ENCODE data around the gene CST8.
"Not testable (repeated sequence)": the region's sequence is repeated elsewhere in the genome, so short reads cannot be mapped to it uniquely, and the experiment has no call there.

Gene CST8

GRCh38 chr20:23490817-23491216 is at the start of gene CST8:
CST8 (plus strand) TSS chr20:23491117; CDS start chr20:23491668, 551 bp downstream.
- no peak for DNase-seq

GRCh38 chr20:23441850-23442313 is 49.0 kb upstream of the CST8 start:
- peak; percentile 88 for DNase-seq

- no peak for DNase-seq
These were observed 48.5 kb upstream of the CST8 start for GRCh38 chr20:23442436-23442835.

- DNase-seq: no peak
These were observed 46.1 kb upstream of the CST8 start for GRCh38 chr20:23444859-23445258.

- DNase-seq: no peak
These were observed 45.2 kb upstream of the CST8 start for GRCh38 chr20:23445596-23446217.

- peak; percentile 71 for DNase-seq
These were observed 44.4 kb upstream of the CST8 start for GRCh38 chr20:23446505-23446904.

GRCh38 chr20:23448167-23448566 is 42.8 kb upstream of the CST8 start:
- no peak for DNase-seq

- peak; percentile 21 for DNase-seq
These were observed 41.5 kb upstream of the CST8 start for GRCh38 chr20:23449421-23449820.

- no peak for DNase-seq
These were observed 40.0 kb upstream of the CST8 start for GRCh38 chr20:23450877-23451276.

- no peak for DNase-seq
These were observed 38.9 kb upstream of the CST8 start for GRCh38 chr20:23451956-23452487.

GRCh38 chr20:23452776-23453175 is 38.1 kb upstream of the CST8 start, which contains the start of gene CST11:
CST11 (minus strand) TSS chr20:23452876; CDS start chr20:23452811, 65 bp downstream.
- DNase-seq: no peak

GRCh38 chr20:23453549-23454543 is 37.1 kb upstream of the CST8 start:
- no peak for DNase-seq

- DNase-seq: no peak
These were observed 36.1 kb upstream of the CST8 start for GRCh38 chr20:23454816-23455215.

- DNase-seq: no peak
These were observed 35.3 kb upstream of the CST8 start for GRCh38 chr20:23455639-23456038.

- no peak for DNase-seq
These were observed 34.5 kb upstream of the CST8 start for GRCh38 chr20:23456409-23456808.

GRCh38 chr20:23456873-23457272 is 34.0 kb upstream of the CST8 start:
- no peak for DNase-seq

- DNase-seq: no peak
These were observed 31.3 kb upstream of the CST8 start for GRCh38 chr20:23459461-23460150.

- DNase-seq: no peak
These were observed 29.7 kb upstream of the CST8 start for GRCh38 chr20:23461180-23461579.

GRCh38 chr20:23466961-23467360 is 24.0 kb upstream of the CST8 start:
- DNase-seq: not testable (repeated sequence)

- DNase-seq: not testable (repeated sequence)
These were observed 18.6 kb upstream of the CST8 start for GRCh38 chr20:23472306-23472705.

- not testable (repeated sequence) for DNase-seq
These were observed 17.6 kb upstream of the CST8 start for GRCh38 chr20:23473293-23473692.

- DNase-seq: no peak
These were observed 15.5 kb upstream of the CST8 start for GRCh38 chr20:23475395-23475794.

Measured in hematopoietic multipotent progenitor cell treated with erythropoietin and hydrocortisone succinate and interleukin-3 and kit ligand, for 6 days (in vitro differentiated cells).